Stimulated activated CD8-positive, alpha-beta memory T cell treated with anti-CD3 and anti-CD28 coated beads, Interleukin-4, amount 100 ng/mL, for 48 hours (primary cell): ENCODE results near the gene CYP27C1.
"Not testable (repeated sequence)": the region's sequence is repeated elsewhere in the genome, so short reads cannot be mapped to it uniquely, and the experiment has no call there.

Source experiments
- DNase-seq: peaks from one replicate; pipeline ENCODE4 v3.0.0-alpha.2; 2020

Gene CYP27C1, protein sequence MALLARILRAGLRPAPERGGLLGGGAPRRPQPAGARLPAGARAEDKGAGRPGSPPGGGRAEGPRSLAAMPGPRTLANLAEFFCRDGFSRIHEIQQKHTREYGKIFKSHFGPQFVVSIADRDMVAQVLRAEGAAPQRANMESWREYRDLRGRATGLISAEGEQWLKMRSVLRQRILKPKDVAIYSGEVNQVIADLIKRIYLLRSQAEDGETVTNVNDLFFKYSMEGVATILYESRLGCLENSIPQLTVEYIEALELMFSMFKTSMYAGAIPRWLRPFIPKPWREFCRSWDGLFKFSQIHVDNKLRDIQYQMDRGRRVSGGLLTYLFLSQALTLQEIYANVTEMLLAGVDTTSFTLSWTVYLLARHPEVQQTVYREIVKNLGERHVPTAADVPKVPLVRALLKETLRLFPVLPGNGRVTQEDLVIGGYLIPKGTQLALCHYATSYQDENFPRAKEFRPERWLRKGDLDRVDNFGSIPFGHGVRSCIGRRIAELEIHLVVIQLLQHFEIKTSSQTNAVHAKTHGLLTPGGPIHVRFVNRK

DNA sequence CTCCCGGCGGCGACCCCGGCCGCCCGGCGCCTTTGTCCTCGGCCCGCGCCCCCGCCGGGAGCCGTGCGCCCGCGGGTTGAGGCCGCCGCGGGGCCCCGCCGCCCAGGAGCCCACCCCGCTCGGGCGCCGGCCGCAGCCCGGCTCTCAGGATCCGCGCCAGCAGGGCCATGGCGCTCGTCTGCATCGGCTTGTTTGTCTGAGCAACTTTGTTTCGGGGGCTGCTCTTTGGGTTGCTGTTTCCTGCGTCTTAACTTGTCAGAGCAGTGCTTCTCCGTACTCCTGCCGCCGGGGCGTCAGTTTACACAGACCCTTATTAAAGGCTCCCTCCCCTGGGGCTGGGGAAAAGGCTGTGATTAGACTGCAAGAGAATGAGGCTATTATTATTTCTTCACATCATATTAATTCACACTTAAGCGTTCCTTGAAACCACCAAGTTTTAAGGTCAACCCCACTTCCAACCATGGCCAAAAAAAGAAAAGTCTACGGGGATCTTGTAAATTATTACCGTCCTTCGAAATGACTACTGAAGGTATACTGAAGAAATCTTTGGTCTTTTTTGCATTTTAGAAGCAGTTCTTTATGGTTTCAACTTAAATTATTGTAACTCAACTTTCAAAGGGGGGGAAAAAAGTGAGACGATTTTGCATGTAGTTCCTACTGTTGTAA, at the start of gene CYP27C1:
Gene CYP27C1 (minus strand): TSS at position 198 of the 666 bp plus-strand sequence. CDS start 29 bp downstream, at position 169.
- peak; percentile 47 for DNase-seq

DNA sequence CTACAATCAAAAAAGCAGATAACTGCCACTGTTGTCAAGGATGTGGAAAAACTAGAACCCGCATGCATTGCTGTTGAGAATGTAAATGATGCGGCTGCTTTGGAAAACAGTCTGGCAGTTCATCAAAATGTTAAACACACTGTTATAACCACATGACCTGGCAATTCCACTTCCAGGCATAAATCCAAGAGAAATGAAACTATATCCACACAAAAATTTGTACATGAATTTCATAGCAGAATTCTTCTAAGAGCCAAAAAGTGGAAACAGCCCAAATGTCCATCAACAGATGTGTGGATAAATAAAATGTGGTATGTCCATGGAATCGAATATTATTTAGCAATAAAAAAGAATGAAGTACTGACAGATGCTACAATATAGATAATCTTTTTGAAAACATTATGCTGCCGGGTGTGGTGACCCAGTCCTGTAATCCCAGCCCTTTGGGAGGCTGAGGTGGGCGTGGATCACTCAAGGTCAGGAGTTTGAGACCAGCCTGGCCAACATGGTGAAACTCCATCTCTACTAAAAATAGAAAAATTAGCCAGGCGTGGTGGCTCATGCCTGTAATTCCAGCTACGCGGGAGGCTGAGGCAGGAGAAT, 41.8 kb upstream of the CYP27C1 start:
- DNase-seq = no peak

DNA sequence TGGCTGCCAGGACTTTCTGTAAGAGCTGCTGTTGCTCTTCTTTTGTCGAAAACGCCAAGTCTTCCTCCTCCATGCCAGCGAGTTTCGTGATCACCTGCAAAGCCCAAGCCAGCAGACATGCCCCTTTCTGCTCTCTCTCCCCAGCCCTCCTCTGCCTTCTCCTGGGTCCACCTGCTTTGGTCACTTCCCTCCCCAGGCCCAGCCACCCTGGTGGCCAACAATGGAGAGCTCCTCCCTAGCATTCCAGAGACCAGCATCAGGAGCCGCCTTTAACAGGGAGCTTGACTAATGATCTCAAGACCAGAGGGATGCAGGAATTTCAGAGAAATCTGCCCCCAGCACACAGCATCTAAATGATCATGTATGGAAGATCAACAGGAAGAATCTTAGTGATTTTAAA, 39.3 kb upstream of the CYP27C1 start:
- no peak for DNase-seq

DNA sequence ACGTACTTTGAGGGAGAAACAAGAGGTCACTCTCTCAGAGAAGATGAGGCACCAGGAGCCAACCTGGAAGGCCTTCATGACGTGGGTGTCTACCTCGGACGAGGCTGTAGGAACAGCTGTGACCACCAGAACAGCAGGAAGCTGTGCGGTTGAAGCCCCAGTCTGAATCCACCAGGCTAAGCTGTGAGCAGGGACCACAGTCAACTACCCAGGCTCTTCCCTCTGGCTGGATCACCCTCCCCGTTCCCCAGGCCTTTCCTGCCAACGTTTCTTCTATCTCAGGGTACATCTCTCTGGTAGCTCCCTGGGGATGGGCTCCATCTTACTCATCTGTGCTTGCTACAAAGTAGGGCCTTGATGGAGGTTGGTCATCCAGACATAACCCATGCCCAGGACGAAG, 36.8 kb upstream of the CYP27C1 start:
- DNase-seq = no peak

DNA sequence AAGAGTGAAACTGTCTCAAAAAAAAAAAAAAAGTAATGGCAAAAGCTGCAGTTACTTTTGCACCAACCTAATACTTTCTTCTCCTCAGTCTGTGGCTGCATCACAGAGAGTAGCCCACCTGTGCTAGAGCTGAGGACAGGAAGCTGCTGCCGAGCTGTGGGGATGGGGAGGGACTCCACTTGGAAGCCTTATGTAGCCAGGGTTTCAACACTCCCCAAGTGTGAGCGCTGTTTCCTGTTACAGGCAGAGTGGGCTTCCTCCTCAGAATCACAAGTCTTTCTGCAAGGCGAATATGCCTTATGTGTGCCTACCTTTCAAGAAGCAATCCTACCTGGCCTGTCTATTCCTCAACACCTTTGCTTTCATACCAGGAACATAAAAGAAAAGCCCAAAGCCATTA, 36.3 kb upstream of the CYP27C1 start:
- DNase-seq = no peak

DNA sequence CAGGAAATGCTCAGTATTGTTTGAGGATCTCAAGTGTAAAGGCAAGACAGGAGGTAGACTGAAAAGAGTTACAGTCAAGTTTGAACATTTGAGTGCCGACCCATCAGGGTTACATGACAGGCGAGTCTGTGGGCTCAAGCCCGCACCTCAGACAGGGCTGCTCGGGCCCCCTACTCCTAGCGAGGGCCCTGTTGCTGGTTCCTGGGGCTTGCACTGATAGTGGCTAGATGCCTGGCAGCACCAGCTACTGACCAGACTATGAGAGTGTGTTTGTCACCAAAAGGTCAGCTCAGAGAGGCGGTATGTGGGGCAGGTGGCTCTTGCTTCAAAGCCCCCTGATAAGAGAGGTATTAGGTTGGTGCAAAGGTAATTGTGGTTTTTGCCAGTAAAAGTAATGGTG, 35.6 kb upstream of the CYP27C1 start:
- DNase-seq = no peak

DNA sequence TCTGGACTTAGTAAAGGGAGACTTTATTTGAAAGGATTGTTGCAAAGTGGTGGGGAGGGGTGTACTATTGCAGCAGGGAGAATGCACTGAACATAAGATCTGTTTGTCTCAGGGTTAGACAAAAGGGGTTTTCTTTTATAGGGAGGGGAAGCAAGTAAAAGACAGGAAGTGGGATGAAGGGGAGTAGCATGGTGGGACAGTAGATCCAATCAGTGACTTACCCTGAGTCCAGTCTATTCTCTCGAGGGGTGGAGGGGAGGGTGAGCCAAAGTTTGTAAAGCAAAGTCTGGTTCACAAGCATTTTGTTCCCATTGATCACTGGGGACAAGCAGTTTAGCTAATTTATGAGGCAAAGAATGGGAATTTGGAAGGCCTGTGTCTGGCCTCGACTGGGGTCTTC, 35.0 kb upstream of the CYP27C1 start:
- DNase-seq = no peak

DNA sequence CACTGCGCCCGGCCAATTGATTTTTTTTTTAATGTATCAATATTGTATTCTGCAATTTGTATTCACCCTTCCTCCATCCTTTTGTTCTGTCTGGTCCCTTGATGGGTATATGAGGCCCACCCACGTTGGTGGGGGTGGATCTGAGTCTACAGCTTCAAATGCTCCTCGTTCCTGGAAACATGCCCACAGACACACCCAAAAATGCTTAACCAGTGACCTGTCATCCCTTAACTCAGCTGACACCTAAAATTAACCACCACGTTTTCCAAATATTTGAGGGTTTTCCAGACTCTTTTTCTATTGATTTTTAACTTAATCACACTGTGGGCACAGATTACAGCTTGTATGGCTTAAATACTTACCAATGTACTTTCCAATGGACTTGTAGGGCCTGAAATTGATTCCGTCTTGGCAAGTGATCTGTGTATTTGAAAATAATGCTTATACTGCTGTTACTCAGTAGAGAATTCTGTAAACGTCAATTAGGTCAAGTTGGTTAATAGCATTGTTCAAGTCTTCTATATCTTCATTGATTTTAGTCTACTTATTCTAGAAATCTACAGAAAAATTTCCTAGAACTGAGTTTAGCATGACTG, 34.4 kb upstream of the CYP27C1 start:
- no peak for DNase-seq

DNA sequence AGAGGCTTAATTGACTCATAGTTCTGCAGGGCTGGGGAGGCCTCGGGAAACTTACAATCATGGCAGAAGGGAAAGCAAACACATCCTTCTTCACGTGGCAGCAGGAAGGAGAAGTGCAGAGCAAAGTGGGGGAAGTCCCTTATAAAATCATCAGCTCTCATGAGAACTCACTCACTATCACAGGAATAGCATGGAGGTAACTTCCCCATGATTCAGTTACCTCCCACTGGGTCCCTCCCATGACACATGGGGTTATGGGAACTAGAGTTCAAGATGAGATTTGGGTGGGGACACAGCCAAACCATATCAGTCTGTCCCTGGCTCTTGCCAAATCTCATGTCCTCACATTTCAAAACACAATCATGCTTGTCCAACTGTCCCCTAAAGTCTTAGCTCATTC, 21.1 kb upstream of the CYP27C1 start:
- not testable (repeated sequence) for DNase-seq

DNA sequence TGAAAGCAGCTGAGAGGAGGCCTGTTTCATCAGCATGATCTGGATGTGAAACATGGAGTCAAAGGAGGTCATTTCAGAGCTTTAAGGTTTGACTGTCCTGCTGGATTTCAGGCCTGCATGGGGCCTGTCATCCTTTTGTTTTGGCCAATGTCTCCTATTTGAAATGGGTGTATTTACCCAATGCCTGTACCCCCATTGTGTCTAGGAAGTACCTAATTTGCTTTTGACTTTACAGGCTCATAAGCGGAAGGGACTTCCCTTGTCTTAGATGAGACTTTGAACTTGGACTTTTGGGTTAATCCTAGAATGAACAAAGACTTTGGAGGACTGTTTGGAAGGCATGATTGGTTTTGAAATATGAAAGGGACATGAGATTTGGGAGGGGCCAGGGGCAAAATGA, 19.3 kb upstream of the CYP27C1 start:
- DNase-seq = no peak

DNA sequence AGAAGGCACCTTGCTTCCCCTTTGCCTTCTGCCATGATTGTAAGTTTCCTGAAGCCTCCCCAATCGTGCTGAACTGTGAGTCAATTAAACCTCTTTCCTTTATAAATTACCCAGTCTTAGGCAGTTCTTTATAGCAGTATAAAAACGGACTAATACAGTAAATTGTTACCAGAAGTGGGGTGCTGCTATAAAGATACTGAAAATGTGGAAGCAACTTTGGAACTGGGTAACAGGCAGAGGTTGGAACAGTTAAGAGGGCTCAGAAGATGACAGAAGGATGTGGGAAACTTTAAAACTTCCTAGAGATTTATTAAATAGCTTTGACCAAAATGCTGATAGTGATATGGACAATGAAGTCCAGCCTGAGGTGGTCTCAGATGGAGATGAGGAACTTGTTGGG, 17.7 kb upstream of the CYP27C1 start:
- DNase-seq = not testable (repeated sequence)

DNA sequence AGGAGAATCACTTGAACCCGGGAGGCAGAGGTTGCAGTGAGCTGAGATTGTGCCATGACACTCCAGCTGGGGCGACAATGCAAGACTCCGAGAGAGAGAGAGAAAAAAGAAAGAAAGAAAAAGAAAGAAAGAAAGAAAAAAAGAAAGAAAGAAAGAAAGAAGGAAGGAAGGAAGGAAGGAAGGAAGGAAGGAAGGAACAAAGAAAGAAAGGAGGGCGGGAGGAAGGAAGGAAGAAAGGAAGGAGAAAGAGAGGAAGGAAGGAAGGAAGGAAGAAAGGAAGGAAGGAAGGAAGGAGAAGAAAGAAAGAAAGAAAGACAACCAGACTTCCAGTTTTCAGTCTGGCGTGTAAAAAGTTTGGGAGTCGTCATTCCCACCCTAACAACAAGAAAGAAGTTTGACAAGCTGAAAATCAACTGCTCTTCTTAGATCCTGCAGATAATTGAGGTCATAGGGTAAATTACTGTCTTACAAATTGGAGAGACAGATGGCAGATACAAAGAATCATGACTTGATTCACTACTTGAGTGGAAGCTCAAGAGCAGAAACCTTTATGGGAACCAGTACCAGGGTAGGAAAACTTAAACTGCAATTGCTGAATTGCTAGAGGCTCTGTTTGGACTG, 15.1 kb upstream of the CYP27C1 start:
- DNase-seq = no peak

DNA sequence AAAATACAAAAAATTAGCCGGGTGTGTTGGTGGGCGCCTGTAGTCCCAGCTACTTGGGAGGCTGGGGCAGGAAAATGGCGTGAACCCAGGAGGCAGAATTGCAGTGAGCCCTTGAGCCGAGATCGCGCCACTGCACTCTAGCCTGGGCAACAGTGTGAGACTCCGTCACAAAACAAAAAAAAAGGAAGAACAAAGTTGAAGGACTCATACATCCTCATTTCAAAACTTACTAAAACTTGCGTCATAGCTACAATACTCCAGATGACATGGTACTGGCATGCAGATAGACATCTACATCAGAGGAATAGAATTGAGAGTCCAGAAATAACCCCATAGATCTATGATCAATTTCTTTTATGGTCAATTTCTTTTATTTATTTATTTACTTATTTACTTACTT, 13.6 kb upstream of the CYP27C1 start:
- DNase-seq = no peak

DNA sequence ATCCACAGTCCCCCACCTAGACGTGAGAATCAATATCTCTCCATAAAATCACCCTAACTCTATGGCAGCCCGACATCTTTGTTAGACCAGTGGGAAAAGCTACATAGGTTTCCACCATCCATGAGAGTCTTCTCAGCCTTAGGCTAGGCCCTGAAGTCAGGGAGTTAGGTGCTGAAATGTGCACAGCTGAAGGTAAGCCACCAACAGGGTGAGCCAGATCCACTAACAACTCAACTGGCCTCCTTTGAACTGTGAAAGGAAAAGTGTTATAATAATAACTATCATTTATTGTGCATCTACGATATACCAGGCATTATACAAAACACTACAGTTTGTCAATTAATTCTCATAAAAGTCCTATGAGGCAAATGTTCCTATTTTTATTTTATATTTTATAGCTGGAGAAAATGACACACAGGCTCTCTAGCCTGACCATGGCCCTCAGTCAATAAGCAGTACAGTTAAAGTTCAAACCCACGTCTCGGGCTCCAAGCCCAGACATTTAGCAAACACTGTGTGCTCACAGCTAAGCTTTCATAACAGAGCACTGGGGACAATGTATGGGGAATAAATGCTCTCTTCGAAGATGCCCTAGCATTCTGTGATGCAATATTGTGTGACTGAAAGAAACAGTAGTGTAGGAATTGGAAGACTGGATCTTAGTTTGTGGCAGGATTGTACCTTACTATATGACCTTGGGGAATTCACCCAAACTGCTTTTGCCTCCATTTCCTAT, 11.2 kb upstream of the CYP27C1 start:
- no peak for DNase-seq

DNA sequence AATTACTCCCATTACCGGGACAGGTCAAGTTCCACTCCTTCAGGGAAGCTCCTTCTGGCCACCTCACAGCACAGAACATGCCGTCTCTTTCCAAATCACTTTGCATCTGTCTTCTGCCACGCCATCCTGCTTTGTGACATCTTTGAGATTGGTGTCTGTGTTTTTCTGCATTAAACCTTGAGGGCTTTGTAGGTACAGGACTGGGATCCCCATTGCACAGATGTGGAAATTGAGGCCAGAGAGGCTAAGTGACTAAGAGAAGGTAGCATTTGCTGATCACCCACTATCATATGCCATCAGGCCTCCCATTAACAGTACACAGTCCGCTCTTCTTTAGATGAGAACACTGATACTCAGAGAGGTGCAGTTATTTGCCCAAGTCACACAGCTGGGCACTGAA, 9.5 kb upstream of the CYP27C1 start:
- DNase-seq = no peak

DNA sequence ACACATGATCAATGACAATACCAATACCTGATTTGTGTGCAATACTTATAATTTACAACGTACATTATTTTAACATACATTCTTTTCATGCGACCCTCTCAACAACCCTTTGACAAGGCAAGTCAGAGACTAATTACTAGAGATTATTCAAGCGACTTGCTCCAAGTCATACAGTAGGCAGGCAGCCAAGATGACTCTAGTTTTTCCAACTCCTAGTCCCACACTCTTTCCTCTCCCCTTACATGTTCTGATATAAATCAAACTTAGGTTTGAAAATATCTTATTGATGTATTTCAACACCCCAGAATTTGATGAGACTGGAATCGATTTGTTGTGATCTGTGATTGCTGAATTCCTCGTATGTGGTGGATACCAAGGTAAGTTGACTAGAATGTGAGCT, 8.0 kb upstream of the CYP27C1 start:
- DNase-seq = no peak

DNA sequence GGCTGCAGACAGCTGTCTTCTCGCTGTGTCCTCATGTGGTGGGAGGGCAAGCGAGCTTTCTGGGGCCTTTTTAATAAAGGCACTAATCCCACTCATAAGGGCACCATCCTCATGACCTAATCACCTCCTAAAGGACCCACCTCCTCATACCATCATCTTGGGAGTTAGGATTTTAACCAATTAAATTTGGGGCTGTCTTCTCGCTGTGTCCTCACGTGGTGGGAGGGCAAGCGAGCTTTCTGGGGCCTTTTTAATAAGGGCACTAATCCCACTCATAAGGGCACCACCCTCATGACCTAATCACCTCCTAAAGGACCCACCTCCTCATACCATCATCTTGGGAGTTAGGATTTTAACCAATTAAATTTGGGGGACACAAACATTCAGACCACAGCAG, 7.2 kb upstream of the CYP27C1 start:
- not testable (repeated sequence) for DNase-seq

DNA sequence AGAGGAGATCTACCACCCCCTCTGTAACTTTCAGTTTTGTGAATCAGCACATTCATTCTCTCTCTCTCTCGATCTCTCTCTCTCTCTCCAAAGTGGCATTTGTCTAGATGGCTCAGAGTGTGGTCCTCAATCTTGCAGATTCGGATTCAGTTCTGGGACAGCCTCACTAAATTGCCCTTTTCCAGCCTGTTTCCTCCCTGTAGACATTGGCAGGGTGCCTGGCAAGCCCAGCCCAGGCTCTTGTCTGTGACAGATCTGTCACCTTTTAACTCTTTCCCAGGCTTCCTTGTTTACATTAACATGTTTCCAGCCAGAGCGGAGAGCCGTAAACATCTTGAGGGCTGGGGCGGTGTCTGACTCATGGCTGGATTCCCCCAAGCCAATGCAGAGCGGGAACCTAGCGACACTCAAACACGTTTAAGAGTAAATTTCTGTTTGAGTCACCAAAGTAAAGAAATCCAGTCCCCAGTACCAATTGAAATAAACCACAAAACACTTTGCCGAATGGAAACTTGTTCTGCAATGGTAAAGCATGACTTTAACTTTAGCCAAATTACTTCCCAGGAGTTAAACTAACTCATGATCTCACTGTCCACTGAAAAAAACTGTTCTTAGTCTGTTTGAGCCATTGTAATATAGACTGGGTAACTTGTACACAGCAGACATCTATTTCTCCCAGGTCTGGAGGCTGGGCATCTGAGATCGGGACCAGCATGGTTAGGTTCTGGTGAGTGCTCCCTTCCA, 6.6 kb upstream of the CYP27C1 start:
- DNase-seq = peak; percentile 64

DNA sequence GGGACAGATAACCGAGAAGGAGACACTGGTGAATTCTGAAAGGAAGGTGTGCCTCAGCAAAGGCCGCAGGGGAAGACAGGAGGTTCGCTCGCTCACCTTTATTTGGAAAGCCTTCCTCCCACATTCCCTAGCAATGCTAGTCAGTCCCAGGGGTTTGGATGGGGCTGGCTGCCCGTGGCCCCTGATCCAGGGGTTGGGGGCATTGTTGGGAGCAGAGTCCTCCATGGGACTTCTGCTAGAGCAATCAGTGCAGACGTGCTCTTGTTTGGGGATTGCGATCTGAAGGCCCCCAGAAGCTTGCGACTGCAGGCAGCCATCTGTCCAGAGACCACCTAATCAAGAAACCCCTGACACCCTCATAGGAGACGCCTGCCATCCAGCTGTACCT, 6.0 kb upstream of the CYP27C1 start:
- no peak for DNase-seq

DNA sequence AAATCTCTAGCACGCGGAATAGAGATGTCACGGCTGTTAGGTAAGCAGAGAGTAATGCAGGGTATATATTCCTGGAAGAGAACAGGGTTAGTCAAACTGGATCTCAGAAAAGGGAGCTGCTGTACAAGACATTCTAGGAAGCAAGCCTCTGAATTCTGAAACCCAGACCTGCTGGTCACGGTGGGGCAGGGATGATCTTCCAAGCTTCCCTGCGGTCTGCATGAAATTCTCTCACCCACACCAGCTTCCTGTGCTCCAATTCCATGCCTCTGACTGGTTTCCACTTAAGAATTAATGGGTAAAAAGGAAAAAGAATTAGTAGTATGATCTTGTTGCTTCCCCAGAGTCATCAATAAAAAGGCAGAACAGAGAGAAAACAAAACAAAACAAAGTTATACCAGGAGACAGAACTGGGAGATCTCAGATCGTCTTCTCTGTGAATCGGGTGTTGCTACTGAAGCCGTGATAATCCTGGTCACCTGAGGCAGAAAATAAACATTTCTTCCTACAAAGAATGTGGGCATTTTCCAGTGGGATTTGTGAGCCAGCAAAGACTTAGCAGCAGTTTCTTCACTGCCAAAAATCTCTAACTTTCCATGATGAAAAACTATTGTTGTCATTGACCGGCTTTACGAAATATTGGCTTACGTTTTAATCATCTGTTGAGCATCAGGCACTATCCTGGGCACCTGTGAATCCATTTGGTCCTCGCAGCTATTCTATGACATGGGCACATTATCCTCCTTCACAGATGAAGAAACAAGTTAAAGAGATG, 5.3 kb upstream of the CYP27C1 start:
- no peak for DNase-seq

DNA sequence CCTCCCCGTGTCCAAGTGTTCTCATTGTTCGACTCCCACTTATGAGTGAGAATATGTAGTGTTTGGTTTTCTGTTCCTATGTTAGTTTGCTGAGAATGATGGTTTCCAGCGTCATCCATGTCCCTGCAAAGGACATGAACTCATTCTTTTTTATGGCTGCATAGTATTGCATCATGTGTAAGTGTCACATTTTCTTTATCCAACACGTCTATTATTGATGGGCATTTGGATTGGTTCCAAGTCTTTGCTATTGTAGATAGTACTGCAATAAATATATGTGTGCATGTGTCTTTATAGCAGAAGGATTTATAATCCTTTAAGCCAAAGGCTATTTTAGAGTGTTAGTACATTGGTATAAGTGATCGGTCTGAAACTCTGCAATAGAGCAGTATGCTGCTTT, 4.0 kb upstream of the CYP27C1 start:
- not testable (repeated sequence) for DNase-seq
